COLO668 (cell line): Measurements from ENCODE around the gene KIFBP.
"Not testable (repeated sequence)": the region's sequence is repeated elsewhere in the genome, so short reads cannot be mapped to it uniquely, and the experiment has no call there.

Source experiments
- DNase-seq: peaks from one replicate; lab custom pipeline; 2025; ENCODE audit not compliant: unreplicated experiment; lab: John Stamatoyannopoulos, UW

KIFBP gene, protein sequence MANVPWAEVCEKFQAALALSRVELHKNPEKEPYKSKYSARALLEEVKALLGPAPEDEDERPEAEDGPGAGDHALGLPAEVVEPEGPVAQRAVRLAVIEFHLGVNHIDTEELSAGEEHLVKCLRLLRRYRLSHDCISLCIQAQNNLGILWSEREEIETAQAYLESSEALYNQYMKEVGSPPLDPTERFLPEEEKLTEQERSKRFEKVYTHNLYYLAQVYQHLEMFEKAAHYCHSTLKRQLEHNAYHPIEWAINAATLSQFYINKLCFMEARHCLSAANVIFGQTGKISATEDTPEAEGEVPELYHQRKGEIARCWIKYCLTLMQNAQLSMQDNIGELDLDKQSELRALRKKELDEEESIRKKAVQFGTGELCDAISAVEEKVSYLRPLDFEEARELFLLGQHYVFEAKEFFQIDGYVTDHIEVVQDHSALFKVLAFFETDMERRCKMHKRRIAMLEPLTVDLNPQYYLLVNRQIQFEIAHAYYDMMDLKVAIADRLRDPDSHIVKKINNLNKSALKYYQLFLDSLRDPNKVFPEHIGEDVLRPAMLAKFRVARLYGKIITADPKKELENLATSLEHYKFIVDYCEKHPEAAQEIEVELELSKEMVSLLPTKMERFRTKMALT

DNA sequence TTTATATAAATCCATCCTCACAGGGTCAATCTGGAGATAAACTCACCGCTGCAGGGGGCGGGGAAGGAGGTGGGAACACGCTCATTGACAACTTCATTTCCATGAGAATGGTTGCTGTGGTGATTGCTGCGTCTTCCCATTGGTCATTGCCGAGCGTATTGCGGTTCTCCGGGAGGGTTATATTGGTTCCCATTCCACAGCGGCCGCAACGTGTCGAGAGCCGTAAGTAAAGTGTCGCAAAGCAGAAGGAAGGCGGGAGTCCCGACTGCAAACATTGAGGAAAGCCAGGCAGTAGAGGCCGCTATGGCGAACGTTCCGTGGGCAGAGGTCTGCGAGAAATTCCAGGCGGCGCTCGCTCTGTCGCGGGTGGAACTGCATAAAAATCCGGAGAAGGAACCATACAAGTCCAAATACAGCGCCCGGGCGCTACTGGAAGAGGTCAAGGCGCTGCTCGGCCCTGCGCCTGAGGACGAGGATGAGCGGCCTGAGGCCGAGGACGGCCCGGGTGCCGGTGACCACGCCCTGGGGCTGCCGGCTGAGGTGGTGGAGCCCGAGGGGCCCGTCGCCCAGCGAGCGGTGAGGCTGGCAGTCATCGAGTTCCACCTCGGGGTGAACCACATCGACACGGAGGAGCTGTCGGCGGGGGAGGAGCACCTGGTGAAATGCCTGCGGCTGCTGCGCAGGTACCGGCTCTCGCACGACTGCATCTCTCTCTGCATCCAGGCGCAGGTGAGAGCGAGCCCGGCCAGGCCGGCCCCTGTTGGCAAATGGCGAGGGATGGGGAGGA is at the start of gene KIFBP:
Gene KIFBP, plus strand, starts transcription at position 274 of the 787 bp plus-strand sequence. Its CDS starts 30 bp downstream, at position 304.
- peak; percentile 88 for DNase-seq

- DNase-seq = no peak
Measured at GRCh38 chr10:68938884-68939283, 49.7 kb upstream of the KIFBP start.

DNA sequence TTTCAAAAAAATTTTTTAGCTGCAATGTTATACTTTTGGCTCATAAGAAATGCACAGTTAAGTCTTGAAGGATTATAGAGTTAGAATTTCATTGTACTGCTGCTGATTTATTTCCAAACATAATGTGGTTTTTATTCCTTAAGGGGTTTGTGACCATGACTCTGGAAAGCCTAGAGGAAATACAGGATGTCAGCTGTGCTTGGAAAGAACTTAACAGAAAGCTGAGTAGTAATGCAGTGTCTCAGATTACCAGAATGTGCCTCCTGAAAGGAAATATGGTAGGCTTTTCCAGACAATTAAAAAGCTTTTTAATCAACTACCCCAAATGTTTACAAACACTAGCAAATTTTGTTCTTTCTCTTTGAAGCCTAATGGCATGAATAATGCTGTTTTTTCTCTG is 47.7 kb upstream of the KIFBP start:
- DNase-seq = not testable (repeated sequence)

- DNase-seq = no peak
Measured at GRCh38 chr10:68950598-68950997, 38.0 kb upstream of the KIFBP start.

DNA sequence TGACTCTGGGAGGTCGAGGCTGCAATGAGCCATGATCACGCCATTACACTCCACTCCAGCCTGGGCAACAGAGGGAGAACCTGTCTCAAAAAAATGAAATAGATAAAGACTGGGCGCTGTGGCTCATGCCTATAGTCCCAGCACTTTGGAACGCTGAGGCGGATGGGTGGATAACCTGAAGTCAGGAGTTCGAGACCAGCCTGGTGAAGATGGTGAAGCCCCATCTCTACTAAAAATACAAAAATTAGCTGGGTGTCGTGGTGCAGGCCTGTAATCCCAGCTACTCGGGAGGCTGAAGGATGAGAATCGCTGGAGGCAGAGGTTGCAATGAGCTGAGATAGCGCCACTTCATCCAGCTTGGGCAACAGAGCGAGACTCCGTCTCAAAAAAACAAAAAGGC is 33.7 kb upstream of the KIFBP start:
- no peak for DNase-seq

DNA sequence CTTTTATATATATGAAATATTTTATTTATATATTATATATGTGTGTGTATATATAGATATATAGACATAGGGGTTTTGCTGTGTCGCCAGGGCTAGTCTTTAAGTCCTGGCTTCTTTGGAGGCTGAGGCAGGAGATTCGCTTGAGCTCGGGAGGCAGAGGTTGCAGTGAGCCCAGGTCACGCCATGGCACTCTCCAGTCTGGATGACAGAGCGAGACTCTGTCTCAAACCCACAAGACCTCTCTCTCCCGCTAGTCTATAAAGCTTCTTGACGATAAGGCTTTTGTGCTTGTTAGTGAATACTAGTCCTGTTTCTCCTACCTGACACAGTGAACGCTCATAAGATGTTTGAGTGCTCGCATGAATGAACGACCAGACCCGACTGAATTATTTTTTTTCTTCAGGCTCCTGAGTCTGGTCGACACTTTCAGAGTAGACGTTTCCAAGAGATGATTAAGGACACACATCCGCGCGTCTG is 33.2 kb upstream of the KIFBP start:
- DNase-seq = peak; percentile 21

GRCh38 chr10:68955832-68956532 is 32.6 kb upstream of the KIFBP start, which contains the start of gene DDX21:
Gene DDX21 (plus strand): TSS chr10:68956170. CDS start chr10:68956226, 56 bp downstream.
- peak; percentile 80 for DNase-seq

GRCh38 chr10:68957284-68957615 is 31.4 kb upstream of the KIFBP start:
- no peak for DNase-seq

GRCh38 chr10:68957654-68958053 is 30.9 kb upstream of the KIFBP start:
- no peak for DNase-seq

GRCh38 chr10:68959695-68960527 is 28.7 kb upstream of the KIFBP start:
- DNase-seq = no peak

GRCh38 chr10:68963151-68963550 is 25.5 kb upstream of the KIFBP start:
- no peak for DNase-seq

DNA sequence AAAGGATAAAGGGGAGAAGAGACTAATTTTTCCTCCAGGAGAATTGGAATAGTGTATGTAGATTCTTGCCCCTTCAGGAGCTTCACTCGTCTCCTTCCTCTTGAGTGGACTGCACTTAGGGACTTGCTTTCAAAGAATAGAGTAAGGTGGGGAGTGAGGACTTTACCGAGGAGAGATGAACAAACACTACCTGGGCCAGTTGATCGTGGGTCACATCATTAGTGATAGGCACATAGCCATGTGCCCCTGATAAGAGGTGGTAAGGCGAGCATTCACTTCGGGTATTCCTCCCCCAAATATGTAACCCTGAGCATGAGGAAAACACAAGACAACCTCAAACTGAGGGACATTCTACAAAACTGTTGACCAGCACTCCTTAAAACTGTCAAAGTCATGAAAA is 14.6 kb upstream of the KIFBP start:
- no peak for DNase-seq

DNA sequence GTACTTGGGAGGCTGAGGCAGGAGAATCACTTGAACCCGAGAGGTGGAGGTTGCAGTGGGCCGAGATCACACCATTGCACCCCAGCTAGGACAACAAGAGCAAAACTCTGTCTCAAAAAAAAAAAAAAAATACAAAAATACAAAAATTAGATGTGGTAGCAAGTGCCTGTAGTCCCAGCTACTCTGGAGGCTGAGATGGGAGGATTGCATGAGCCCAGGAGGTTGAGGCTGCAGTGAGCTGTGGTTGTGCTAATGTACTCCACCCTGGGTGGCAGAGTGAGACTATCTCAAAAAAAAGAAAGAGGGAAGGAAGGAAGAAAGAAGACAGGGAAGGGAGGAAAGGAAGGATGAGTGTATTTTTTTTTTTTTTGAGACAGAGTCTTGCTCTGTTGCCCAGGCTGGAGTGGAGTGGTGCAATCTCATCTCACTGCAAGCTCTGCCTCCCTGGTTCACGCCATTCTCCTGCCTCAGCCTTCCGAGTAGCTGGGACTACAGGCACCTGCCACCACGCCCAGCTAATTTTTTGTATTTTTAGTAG is 12.6 kb upstream of the KIFBP start:
- DNase-seq = not testable (repeated sequence)

DNA sequence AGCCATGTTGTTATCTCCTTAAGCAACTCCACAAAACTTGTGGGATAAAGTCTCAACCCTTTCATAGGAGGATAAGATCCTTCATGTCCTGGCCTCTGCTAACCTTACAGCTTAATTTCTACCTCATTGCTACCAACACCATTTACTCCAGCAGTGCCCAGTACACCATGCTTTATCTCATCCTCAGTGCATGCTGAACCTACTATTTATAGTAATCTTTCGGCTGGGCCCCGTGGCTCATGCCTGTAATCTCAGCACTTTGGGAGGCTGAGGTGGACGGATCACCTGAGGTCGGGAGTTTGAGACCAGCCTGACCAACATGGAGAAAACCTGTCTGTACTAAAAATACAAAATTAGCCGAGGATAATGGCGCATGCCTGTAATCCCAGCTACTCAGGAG is 8.9 kb upstream of the KIFBP start:
- not testable (repeated sequence) for DNase-seq

- DNase-seq = no peak
Measured at GRCh38 chr10:68981074-68981473, 7.5 kb upstream of the KIFBP start.

- DNase-seq = no peak
Measured at GRCh38 chr10:68982389-68982788, 6.2 kb upstream of the KIFBP start.

DNA sequence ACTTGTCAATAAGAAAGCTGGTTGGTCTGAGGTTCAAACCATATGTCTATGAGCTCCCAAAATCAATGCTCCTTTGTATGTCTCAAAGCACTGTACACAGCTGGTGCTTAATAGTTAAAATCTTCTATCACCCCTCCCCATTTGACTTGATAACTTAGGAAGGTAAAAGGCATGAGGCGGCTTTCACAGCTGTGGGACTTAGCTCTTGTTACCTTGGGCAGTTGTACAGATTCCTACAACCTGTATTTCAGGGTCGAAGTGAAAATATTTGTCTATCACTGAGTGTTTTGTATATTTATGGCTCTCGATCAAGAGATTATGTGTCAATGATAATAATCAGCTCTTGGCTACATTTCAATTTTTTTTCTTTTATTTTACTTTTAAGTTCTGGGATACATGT is 992 bp upstream of the KIFBP start:
- no peak for DNase-seq

DNA sequence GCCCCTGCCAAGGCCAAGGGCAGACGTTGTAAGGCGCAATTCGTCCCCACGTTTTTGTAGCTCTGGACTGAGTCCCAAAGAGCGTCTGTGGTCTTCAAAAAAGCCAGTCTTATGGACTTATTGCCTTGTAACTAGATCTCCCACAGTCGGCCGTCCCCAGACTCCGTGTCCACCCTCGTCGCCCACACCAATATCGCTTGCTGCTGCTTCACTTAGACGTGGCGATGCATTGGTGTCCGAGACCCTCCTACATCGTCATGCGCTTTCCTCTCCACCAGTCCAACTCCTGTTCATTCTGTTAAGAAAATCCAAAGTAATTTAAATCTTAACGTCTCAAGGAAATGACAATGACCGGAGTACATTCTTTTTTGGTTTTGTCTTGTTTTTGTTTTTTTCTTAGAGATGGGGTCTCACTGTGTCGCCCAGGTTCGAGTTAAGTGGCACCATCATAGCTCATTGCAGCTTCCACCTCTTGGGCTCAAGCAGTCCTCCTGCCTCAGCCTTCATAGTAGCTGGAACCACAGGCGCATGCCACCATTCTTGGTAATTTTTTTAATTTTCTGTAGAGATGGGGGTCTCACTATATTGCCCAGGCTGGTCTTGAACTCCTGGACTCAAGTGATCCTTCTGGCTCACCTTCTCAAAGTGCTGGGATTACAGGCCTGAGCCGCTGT is 851 bp downstream of the KIFBP start:
- no peak for DNase-seq
